Diencephalon (tissue), 1 donor: ENCODE measurements around the gene PTER. TPM values are rescaled to one million over a fixed set of nuclear protein-coding genes. Genes with fewer than 3 reads are reported as not detected.
A peak's percentile ranks its signal among the peaks of the same experiment; 100 is the strongest.

ENCODE experiments used
- small RNA-seq: library from RNA; depleted of rRNA; stranded (forward); fragments of <200 nt; gene quantifications from one replicate; pipeline ENCODE3, GENCODE V24; 2014
- total RNA-seq: library from RNA; depleted of rRNA; stranded (reverse); fragments of >200 nt; gene quantifications from one replicate; pipeline ENCODE4 v1.2.3, GENCODE V29; 2014

PTER gene, protein sequence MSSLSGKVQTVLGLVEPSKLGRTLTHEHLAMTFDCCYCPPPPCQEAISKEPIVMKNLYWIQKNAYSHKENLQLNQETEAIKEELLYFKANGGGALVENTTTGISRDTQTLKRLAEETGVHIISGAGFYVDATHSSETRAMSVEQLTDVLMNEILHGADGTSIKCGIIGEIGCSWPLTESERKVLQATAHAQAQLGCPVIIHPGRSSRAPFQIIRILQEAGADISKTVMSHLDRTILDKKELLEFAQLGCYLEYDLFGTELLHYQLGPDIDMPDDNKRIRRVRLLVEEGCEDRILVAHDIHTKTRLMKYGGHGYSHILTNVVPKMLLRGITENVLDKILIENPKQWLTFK
- 0.92 TPM for total RNA-seq

DNA sequence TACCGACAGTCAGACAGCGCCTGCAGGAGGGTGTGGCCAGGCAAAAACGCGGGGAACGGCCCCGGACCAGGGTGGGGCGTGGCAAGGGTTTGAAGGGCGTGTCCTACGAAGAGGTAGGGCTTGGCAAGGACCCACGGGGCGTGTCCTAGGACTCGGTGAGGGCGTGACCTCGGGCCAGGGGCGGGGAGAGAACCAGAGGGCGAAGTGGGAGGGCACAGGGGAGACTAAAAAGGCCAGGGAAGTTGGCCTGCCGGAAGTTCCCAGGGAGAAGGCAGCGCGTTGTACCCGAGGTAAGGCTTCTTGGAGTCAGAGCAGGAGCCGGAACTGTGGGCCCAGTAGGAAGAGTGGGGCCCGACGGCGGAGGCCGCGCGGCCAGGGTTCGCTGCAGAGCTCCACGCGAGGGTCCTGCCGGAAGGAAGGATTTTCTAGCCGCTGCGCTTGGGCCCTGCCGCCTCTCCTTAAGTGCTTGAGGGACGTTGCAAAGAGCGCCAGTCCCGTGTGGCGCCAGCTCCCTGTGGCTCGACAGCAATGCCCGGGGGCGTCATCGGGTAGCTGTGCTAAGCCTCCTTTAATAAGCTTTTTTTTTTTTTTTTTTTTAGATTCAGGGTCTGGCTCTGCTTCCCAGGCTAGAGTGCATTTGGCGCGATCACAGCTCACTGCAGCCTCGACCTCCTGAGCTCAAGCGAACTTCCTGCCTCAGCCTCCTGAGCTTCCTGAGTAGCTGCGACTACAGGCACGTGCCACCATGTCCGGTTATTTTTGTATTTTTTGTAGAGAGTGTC lies at the start of gene PTER:
Gene PTER, plus strand, starts transcription at position 253 of the 782 bp plus-strand sequence. CDS start 47,375 bp downstream, outside the sequence.

DNA sequence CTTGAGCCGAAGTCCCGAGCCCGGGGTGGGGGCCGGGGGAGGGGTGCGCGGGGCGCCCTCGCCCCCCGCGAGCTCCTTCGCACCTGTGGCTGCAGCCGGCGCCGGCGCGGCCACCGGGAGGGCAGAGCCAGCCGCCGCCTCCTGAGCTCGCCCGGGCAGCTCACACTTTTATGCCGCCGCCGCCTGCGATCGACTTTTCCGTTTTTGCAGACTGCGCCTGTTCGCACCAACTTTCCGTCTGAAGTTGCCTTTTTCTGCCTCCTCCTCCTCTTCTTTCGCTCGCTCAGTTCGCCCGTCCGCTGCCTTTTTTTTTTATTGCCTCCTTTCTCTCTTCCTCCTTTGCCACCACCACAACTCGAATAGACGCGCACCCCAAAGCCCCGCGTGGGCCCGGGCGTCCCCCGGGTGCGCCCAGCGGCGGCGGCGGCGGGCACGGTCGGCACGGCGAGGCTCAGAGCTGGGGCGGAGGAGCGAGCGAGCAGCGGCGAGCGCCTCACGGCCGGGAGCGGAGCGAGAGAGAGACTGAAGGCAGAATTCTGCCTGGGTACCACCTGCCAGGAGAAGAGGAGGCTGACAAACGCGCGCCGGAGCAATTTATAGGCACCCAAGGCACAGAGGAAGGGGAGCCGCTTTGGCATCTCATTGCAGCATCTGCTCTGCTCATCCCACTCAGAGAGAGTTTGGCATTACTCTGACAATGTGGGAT lies 84.7 kb downstream of the PTER start, which contains the start of gene C1QL3:
Gene C1QL3, minus strand, starts transcription at position 569 of the 706 bp plus-strand sequence. CDS start 814 bp downstream, outside the sequence.

Small RNAs within 50 kb of the gene (small RNA-seq; reads per million reads assigned to genes)
- 2.7 reads per million, percentile 89 among the genes with 10 or more reads in this experiment for gene RNU2-18P

Other genes starting within 250 kb of the PTER start
- gene C1QL3, start 84.9 kb downstream of the PTER start, total RNA-seq = 18.0 TPM